COLO668 (cell line): ENCODE data around the gene GALNT3.
A peak's percentile ranks its signal among the peaks of the same experiment; 100 is the strongest.

Source experiments
- DNase-seq: peaks from one replicate; lab custom pipeline; 2025; ENCODE audit not compliant: unreplicated experiment; lab: John Stamatoyannopoulos, UW

GALNT3 gene

GRCh38 chr2:165796819-165797530 is 2.9 kb upstream of the GALNT3 start:
- DNase-seq = no peak

- no peak for DNase-seq
Measured at GRCh38 chr2:165796129-165796528, 2.1 kb upstream of the GALNT3 start.

GRCh38 chr2:165795011-165795410 is 964 bp upstream of the GALNT3 start:
- no peak for DNase-seq

GRCh38 chr2:165794536-165794928 is 485 bp upstream of the GALNT3 start:
- peak; percentile 40 for DNase-seq

GRCh38 chr2:165793161-165793778 is 777 bp downstream of the GALNT3 start:
- peak; percentile 66 for DNase-seq

- no peak for DNase-seq
Measured at GRCh38 chr2:165792104-165792454, 2.0 kb downstream of the GALNT3 start.

GRCh38 chr2:165791421-165792103 is 2.5 kb downstream of the GALNT3 start:
- DNase-seq = no peak

- DNase-seq = no peak
Measured at GRCh38 chr2:165790466-165790865, 3.6 kb downstream of the GALNT3 start.

- no peak for DNase-seq
Measured at GRCh38 chr2:165787334-165787733, 6.7 kb downstream of the GALNT3 start.

GRCh38 chr2:165779706-165780105 is 14.3 kb downstream of the GALNT3 start:
- no peak for DNase-seq

GRCh38 chr2:165778653-165779451 is 15.2 kb downstream of the GALNT3 start:
- DNase-seq = no peak

- no peak for DNase-seq
Measured at GRCh38 chr2:165778187-165778556, 15.9 kb downstream of the GALNT3 start.

- DNase-seq = no peak
Measured at GRCh38 chr2:165777522-165778186, 16.4 kb downstream of the GALNT3 start.

- no peak for DNase-seq
Measured at GRCh38 chr2:165776796-165777195, 17.3 kb downstream of the GALNT3 start.

- no peak for DNase-seq
Measured at GRCh38 chr2:165776013-165776412, 18.0 kb downstream of the GALNT3 start.

- DNase-seq = no peak
Measured at GRCh38 chr2:165773684-165774083, 20.4 kb downstream of the GALNT3 start.

GRCh38 chr2:165772183-165772582 is 21.9 kb downstream of the GALNT3 start:
- DNase-seq = no peak

- DNase-seq = no peak
Measured at GRCh38 chr2:165766326-165766927, 27.6 kb downstream of the GALNT3 start.

GRCh38 chr2:165762723-165763122 is 31.3 kb downstream of the GALNT3 start:
- no peak for DNase-seq

- DNase-seq = no peak
Measured at GRCh38 chr2:165757906-165758675, 36.0 kb downstream of the GALNT3 start.
